Measurements from ENCODE around the gene GOT2.
A peak's percentile ranks its signal among the peaks of the same experiment; 100 is the strongest.

GOT2 gene

GRCh38 chr16:58733248-58733670 is 857 bp downstream of the GOT2 start:
- TF ChIP-seq CTCF (IDR thresholded peaks at IDR 0.05; ENCODE audit: insufficient read depth, low read depth, low read length, missing control alignments), result no peak
- peak overlapping the region; percentile 82 for H3K4me3 ChIP-seq (ENCODE audit: low read length)
- peak; percentile 25 for DNase-seq (ENCODE audit: low read depth)

- peak overlapping the region; percentile 82 for H3K4me3 ChIP-seq (ENCODE audit: low read length)
- no peak for TF ChIP-seq CTCF (IDR thresholded peaks at IDR 0.05; ENCODE audit: insufficient read depth, low read depth, low read length, missing control alignments)
- peak; percentile 77 for DNase-seq (ENCODE audit: low read depth)
These were observed 1.4 kb downstream of the GOT2 start for GRCh38 chr16:58732545-58733247.

GRCh38 chr16:58730724-58731370 is 3.3 kb downstream of the GOT2 start:
- no peak for DNase-seq (ENCODE audit: low read depth)
- H3K4me3 ChIP-seq (ENCODE audit: low read length), result no peak overlapping the region
- TF ChIP-seq CTCF (IDR thresholded peaks at IDR 0.05; ENCODE audit: insufficient read depth, low read depth, low read length, missing control alignments), result no peak

GRCh38 chr16:58727796-58728568 is 6.1 kb downstream of the GOT2 start:
- H3K4me3 ChIP-seq (ENCODE audit: low read length), result no peak overlapping the region
- TF ChIP-seq CTCF (IDR thresholded peaks at IDR 0.05; ENCODE audit: insufficient read depth, low read depth, low read length, missing control alignments), result no peak
- no peak for DNase-seq (ENCODE audit: low read depth)

- DNase-seq (ENCODE audit: low read depth), result no peak
- no peak for TF ChIP-seq CTCF (IDR thresholded peaks at IDR 0.05; ENCODE audit: insufficient read depth, low read depth, low read length, missing control alignments)
- no peak overlapping the region for H3K4me3 ChIP-seq (ENCODE audit: low read length)
These were observed 6.9 kb downstream of the GOT2 start for GRCh38 chr16:58727028-58727781.

- DNase-seq (ENCODE audit: low read depth), result no peak
- TF ChIP-seq CTCF (IDR thresholded peaks at IDR 0.05; ENCODE audit: insufficient read depth, low read depth, low read length, missing control alignments), result no peak
- H3K4me3 ChIP-seq (ENCODE audit: low read length), result no peak overlapping the region
These were observed 11.0 kb downstream of the GOT2 start for GRCh38 chr16:58723109-58723508.

Measured in epithelial cell of esophagus (primary cell).